IMR-90 (cell line): Measurements from ENCODE around the gene KIF12. TPM values are rescaled to one million over a fixed set of nuclear protein-coding genes. Genes with fewer than 3 reads are reported as not detected.

Source experiments
- ATAC-seq: fragments of 200-7000 bp; cut with Tn5 transposase; 2 replicates; pipeline ENCODE4 v1.9.1; 2020; ENCODE audit warnings: low read depth, mild to moderate bottlenecking, moderate library complexity
- BruUV-seq: library from RNA; stranded (reverse); fragments of 400-500 nt; replicated peaks from 2 replicates; lab custom pipeline; 2021; lab: Mats Ljungman, UMichigan
- CTCF ChIA-PET: fragments of 300-600 bp; formaldehyde crosslinking; extraction: SDS; loops from one replicate; lab custom pipeline; 2021; ENCODE audit warnings: antibody characterized with exemption; lab: Yijun Ruan, JAX
- POLR2A ChIA-PET: fragments of 300-600 bp; sonication (Branson Sonifier 250); formaldehyde crosslinking; loops from one replicate; lab custom pipeline; 2022; ENCODE audit warnings: antibody characterized with exemption; ENCODE audit not compliant: unreplicated experiment; lab: Charles Lee
- DNase-seq: peaks from one replicate; pipeline ENCODE4 v3.0.0; 2013
- H2AFZ ChIP-seq: replicated peaks from 2 replicates; pipeline ENCODE3; 2013; ENCODE audit warnings: low read length, mild to moderate bottlenecking; ENCODE audit not compliant: poor library complexity
- H2AK5ac ChIP-seq: 2 replicates; pipeline ENCODE4 v1.6.1; 2013; ENCODE audit warnings: low read depth, low read length, inconsistent platforms
- H2AK9ac ChIP-seq: replicated peaks from 2 replicates; pipeline ENCODE3; 2013; ENCODE audit warnings: mild to moderate bottlenecking, low read depth, low read length, moderate library complexity; ENCODE audit not compliant: poor library complexity
- H2BK120ac ChIP-seq: 2 replicates; pipeline ENCODE4 v1.6.1; 2013; ENCODE audit warnings: low read depth, low read length, inconsistent platforms
- H2BK15ac ChIP-seq: 3 replicates; pipeline ENCODE4 v1.6.1; 2013; ENCODE audit warnings: low read depth, low read length, inconsistent platforms
- H2BK20ac ChIP-seq: 2 replicates; pipeline ENCODE4 v1.6.1; 2013; ENCODE audit warnings: low read depth, mild to moderate bottlenecking, inconsistent platforms, low read length, moderate library complexity
- H2BK5ac ChIP-seq: 2 replicates; pipeline ENCODE4 v1.6.1; 2013; ENCODE audit warnings: mild to moderate bottlenecking, low read depth, low read length, inconsistent platforms; ENCODE audit not compliant: poor library complexity, severe bottlenecking
- H3K14ac ChIP-seq: replicated peaks from 2 replicates; pipeline ENCODE4 v1.6.1; 2013; ENCODE audit warnings: low read depth, low read length, inconsistent platforms
- H3K18ac ChIP-seq: 2 replicates; pipeline ENCODE4 v1.6.1; 2013; ENCODE audit warnings: low read depth, low read length, control low read depth
- H3K23ac ChIP-seq: 2 replicates; pipeline ENCODE4 v1.6.1; 2013; ENCODE audit warnings: low read depth, low read length, inconsistent platforms
- H3K27ac ChIP-seq: 2 replicates; pipeline ENCODE4 v1.5.1; 2013; ENCODE audit warnings: mild to moderate bottlenecking, control low read depth, low read length; ENCODE audit not compliant: insufficient read depth
- H3K27me3 ChIP-seq: 2 replicates; pipeline ENCODE4 v1.6.1; 2013; ENCODE audit warnings: low read length; ENCODE audit not compliant: control insufficient read depth, insufficient read depth
- H3K36me3 ChIP-seq: 2 replicates; pipeline ENCODE4 v1.6.1; 2013; ENCODE audit warnings: low read length, mixed read lengths; ENCODE audit not compliant: control insufficient read depth, insufficient read depth
- H3K4ac ChIP-seq: 2 replicates; pipeline ENCODE4 v1.6.1; 2013; ENCODE audit warnings: low read depth, low read length, inconsistent platforms
- H3K4me1 ChIP-seq: 2 replicates; pipeline ENCODE4 v1.6.1; 2013; ENCODE audit warnings: low read length, mixed read lengths; ENCODE audit not compliant: control insufficient read depth, insufficient read depth
- H3K4me2 ChIP-seq: 2 replicates; pipeline ENCODE4 v1.6.1; 2013; ENCODE audit warnings: low read depth, mild to moderate bottlenecking, control low read depth, low read length, moderate library complexity
- H3K4me3 ChIP-seq: 2 replicates; pipeline ENCODE4 v1.5.1; 2013; ENCODE audit warnings: low read depth, mild to moderate bottlenecking, control low read depth, low read length, moderate library complexity; ENCODE audit not compliant: insufficient read depth
- H3K56ac ChIP-seq: 2 replicates; pipeline ENCODE4 v1.6.1; 2013; ENCODE audit warnings: low read length, inconsistent platforms; ENCODE audit not compliant: insufficient read depth; ENCODE audit errors: extremely low read depth
- H3K79me1 ChIP-seq, 2 experiments: 2 replicates each; pipeline ENCODE4 v1.6.1; 2013; ENCODE audit warnings: low read length in 2 of 2, inconsistent platforms in 1 of 2, low read depth in 1 of 2
- H3K9ac ChIP-seq: 2 replicates; pipeline ENCODE4 v1.6.1; 2013; ENCODE audit warnings: low read depth, low read length, control low read depth
- H3K9me1 ChIP-seq: 2 replicates; pipeline ENCODE4 v1.6.1; 2013; ENCODE audit warnings: low read length, inconsistent platforms; ENCODE audit not compliant: insufficient read depth
- H3K9me3 ChIP-seq: 2 replicates; pipeline ENCODE4 v1.6.1; 2013; ENCODE audit warnings: low read length; ENCODE audit not compliant: control insufficient read depth, insufficient read depth
- H4K20me1 ChIP-seq: 2 replicates; pipeline ENCODE4 v1.6.1; 2013; ENCODE audit warnings: low read length, inconsistent platforms; ENCODE audit not compliant: insufficient read depth
- H4K5ac ChIP-seq: 2 replicates; pipeline ENCODE4 v1.6.1; 2013; ENCODE audit warnings: mild to moderate bottlenecking, low read depth, low read length, control low read depth
- H4K8ac ChIP-seq, 2 experiments: 2 replicates each; pipeline ENCODE4 v1.6.1; 2013; ENCODE audit warnings: low read depth in 2 of 2, low read length in 2 of 2, control low read depth in 1 of 2, inconsistent platforms in 1 of 2
- H4K91ac ChIP-seq: 2 replicates; pipeline ENCODE4 v1.6.1; 2013; ENCODE audit warnings: low read depth, low read length, inconsistent platforms; ENCODE audit not compliant: insufficient read depth
- BHLHE40 ChIP-seq: fragments of 150-350 bp; IDR thresholded peaks from 2 replicates; pipeline ENCODE4 v1.6.1; 2016; ENCODE audit warnings: mild to moderate bottlenecking, low read depth, low read length
- CEBPB ChIP-seq: IDR thresholded peaks from 2 replicates; pipeline ENCODE4 v1.6.1; 2012; ENCODE audit warnings: low read depth, low read length, improper control_type of control experiment
- CHD1 ChIP-seq: IDR thresholded peaks from 2 replicates; pipeline ENCODE4 v1.6.1; 2012; ENCODE audit warnings: low read depth, low read length, improper control_type of control experiment
- ELK1 ChIP-seq: fragments of 150-350 bp; IDR thresholded peaks from 2 replicates; pipeline ENCODE4 v1.6.1; 2016; ENCODE audit warnings: low read depth, mild to moderate bottlenecking, low read length, moderate library complexity, borderline replicate concordance
- FOS ChIP-seq: fragments of 150-350 bp; IDR thresholded peaks from 2 replicates; pipeline ENCODE4 v1.6.1; 2016; ENCODE audit warnings: low read depth, low read length
- MAFK ChIP-seq: IDR thresholded peaks from 2 replicates; pipeline ENCODE4 v1.6.1; 2012; ENCODE audit warnings: low read depth, low read length, improper control_type of control experiment
- MAZ ChIP-seq: IDR thresholded peaks from 2 replicates; pipeline ENCODE4 v1.6.1; 2012; ENCODE audit warnings: low read depth, mild to moderate bottlenecking, low read length, improper control_type of control experiment, moderate library complexity, borderline replicate concordance
- MXI1 ChIP-seq: IDR thresholded peaks from 2 replicates; pipeline ENCODE4 v1.6.1; 2012; ENCODE audit warnings: low read depth, mild to moderate bottlenecking, low read length, moderate library complexity, borderline replicate concordance
- NFE2L2 ChIP-seq: fragments of 150-350 bp; IDR thresholded peaks from 2 replicates; pipeline ENCODE4 v1.6.1; 2016; ENCODE audit warnings: low read depth, mild to moderate bottlenecking, low read length
- POLR2A ChIP-seq: IDR thresholded peaks from 2 replicates; pipeline ENCODE4 v1.6.1; 2012; ENCODE audit warnings: mild to moderate bottlenecking, low read depth, low read length
- RAD21 ChIP-seq: IDR thresholded peaks from 2 replicates; pipeline ENCODE4 v1.6.1; 2012; ENCODE audit warnings: low read length, improper control_type of control experiment
- RCOR1 ChIP-seq: IDR thresholded peaks from 2 replicates; pipeline ENCODE4 v1.6.1; 2012; ENCODE audit warnings: mild to moderate bottlenecking, low read length, improper control_type of control experiment; ENCODE audit not compliant: insufficient replicate concordance
- RFX5 ChIP-seq: IDR thresholded peaks from 2 replicates; pipeline ENCODE4 v1.8.0; 2012; ENCODE audit warnings: low read depth, mild to moderate bottlenecking, low read length, moderate library complexity
- SMC3 ChIP-seq: fragments of 150-350 bp; IDR thresholded peaks from 2 replicates; pipeline ENCODE4 v1.6.1; 2016; ENCODE audit warnings: low read depth, mild to moderate bottlenecking, antibody characterized with exemption, low read length, moderate library complexity
- USF2 ChIP-seq: fragments of 150-350 bp; IDR thresholded peaks from 2 replicates; pipeline ENCODE4 v1.6.1; 2017; ENCODE audit warnings: mild to moderate bottlenecking, antibody characterized with exemption, low read length, low read depth
- WGBS, 2 experiments: methylation state at CpG; one replicate each; pipeline versions ENCODE4 v1.1.5 to v1.1.7; 2013; ENCODE audit warnings: missing lambda C conversion rate in 2 of 2; ENCODE audit not compliant: insufficient read length in 1 of 2; ENCODE audit errors: extremely low coverage in 2 of 2; 5-methylcytosine and 5-hydroxymethylcytosine counted together
- dilution Hi-C: fragments of 300-500 bp; cut with HindIII; formaldehyde crosslinking; loops from one replicate; pipeline ENCODE4 v1.14.3; 2018; ENCODE audit warnings: low sequenced_read_pairs; ENCODE audit not compliant: unreplicated experiment
- in situ Hi-C: fragments of 300-500 bp; cut with MboI; formaldehyde crosslinking; loops from 3 replicates; pipeline ENCODE4 v1.14.3; 2019; ENCODE audit warnings: low sequenced_read_pairs, inconsistent platforms, mixed read lengths
- intact Hi-C: fragments of 100-400 bp; cut with micrococcal nuclease; formaldehyde crosslinking; loops from 2 replicates; pipeline ENCODE4 v1.10.0; 2022
- polyA plus RNA-seq, 3 experiments: library from polyadenylated mRNA; depleted of rRNA; stranded (reverse); fragments of >200 nt; gene quantifications; 2 replicates each; pipeline ENCODE4 v1.2.3, GENCODE V29; 2012; ENCODE audit warnings: low replicate concordance in 1 of 3
- total RNA-seq: library from RNA; depleted of rRNA; stranded (reverse); fragments of >200 nt; gene quantifications from 2 replicates; pipeline ENCODE4 v1.2.3, GENCODE V29; 2012
- TF ChIP-seq, protein P1 (sequence below): conservative IDR thresholded peaks from 2 replicates; pipeline ENCODE4 v1.5.1; 2012; ENCODE audit warnings: mild to moderate bottlenecking, low read depth, low read length, improper control_type of control experiment

The KIF12 gene
- total and polyA plus RNA-seq, 2 of the 4 experiments (the other 2 are of a cell fraction) = not detected

DNA sequence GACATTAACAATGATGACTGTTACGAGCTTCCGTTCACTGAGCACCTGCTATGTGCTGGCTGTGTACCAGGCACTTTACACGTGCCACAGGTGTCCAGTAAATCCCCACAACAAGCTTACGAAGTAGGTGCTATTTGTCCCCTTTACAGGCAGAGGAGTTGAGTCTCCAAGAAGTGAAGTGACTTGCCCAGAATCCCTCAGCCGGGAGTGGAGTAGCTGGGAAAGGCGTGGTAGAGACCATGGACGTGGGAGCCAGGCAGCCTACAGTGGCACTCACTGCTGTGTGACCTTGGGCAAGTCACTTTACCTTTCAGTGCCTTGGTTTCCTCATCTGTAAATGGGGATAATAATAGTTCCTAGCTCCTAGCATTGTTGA lies 20.3 kb downstream of the KIF12 start:
- Histone ChIP-seq H3K56ac (no peak overlapping the region), H2AK9ac (no peak overlapping the region), H2BK120ac (no peak overlapping the region), H2BK5ac (no peak overlapping the region), H3K36me3 (no peaks in the 10 kb centered on the region), H3K9ac (no peak overlapping the region), H3K14ac (no peak overlapping the region), H3K27ac (no peak overlapping the region), H3K4me2 (no peak overlapping the region), H4K20me1 (no peaks in the 10 kb centered on the region), H3K23ac (no peak overlapping the region), H3K79me1 (no peaks in the 10 kb centered on the region), H3K4me1 (no peaks in the 10 kb centered on the region; the same call in 1 of the 2 replicates), H3K4ac (no peak overlapping the region), H2AFZ (no peak overlapping the region), H2AK5ac (no peak overlapping the region), H4K91ac (no peak overlapping the region), H3K9me1 (no peaks in the 10 kb centered on the region), H4K8ac (no peak overlapping the region), H3K4me3 (no peak overlapping the region), H3K27me3 (peaks cover 43% of the 10 kb centered on the region), H4K5ac (no peak overlapping the region), H2BK15ac (no peak overlapping the region), H3K18ac (no peak overlapping the region), H3K9me3 (no peaks in the 10 kb centered on the region; the same call in 1 of the 2 replicates), H2BK20ac (no peak overlapping the region)
- DNase-seq (no peak), ATAC-seq (no peak)
- ChIA-PET POLR2A (interaction anchor here (0.6 kb wide), 1 partner anchor 24 kb away, joined by 3 read pairs; no protein-coding TSS in a partner anchor), CTCF (interaction anchor here (0.6 kb wide), 1 partner anchor 231 kb away, joined by 3 read pairs; no protein-coding TSS in a partner anchor)
- in situ Hi-C loops (no loop called here), intact Hi-C loops (no loop called here), dilution Hi-C loops (no loop called here)
- no TSS peak for BruUV-seq
- TF ChIP-seq FOS = no peak
- TF ChIP-seq RAD21 = no peak
- TF ChIP-seq CHD1 = no peak
- TF ChIP-seq SMC3 = no peak
- TF ChIP-seq RFX5 = no peak
- TF ChIP-seq POLR2A = no peak
- TF ChIP-seq MAFK = no peak
- TF ChIP-seq RCOR1 = no peak
- TF ChIP-seq USF2 = no peak
- no peak for TF ChIP-seq NFE2L2
- TF ChIP-seq MAZ = no peak
- TF ChIP-seq BHLHE40 = no peak
- TF ChIP-seq ELK1 = no peak
- TF ChIP-seq, protein P1, sequence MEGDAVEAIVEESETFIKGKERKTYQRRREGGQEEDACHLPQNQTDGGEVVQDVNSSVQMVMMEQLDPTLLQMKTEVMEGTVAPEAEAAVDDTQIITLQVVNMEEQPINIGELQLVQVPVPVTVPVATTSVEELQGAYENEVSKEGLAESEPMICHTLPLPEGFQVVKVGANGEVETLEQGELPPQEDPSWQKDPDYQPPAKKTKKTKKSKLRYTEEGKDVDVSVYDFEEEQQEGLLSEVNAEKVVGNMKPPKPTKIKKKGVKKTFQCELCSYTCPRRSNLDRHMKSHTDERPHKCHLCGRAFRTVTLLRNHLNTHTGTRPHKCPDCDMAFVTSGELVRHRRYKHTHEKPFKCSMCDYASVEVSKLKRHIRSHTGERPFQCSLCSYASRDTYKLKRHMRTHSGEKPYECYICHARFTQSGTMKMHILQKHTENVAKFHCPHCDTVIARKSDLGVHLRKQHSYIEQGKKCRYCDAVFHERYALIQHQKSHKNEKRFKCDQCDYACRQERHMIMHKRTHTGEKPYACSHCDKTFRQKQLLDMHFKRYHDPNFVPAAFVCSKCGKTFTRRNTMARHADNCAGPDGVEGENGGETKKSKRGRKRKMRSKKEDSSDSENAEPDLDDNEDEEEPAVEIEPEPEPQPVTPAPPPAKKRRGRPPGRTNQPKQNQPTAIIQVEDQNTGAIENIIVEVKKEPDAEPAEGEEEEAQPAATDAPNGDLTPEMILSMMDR = no peak
- no peak for TF ChIP-seq MXI1
- no peak for TF ChIP-seq CEBPB
- 100% methylated on average over 2 of the region's 7 CpGs; no CpG with 5 or more reads in 1 of the 2 experiments for WGBS, 2 experiments
